Jurkat, Clone E6-1 (cell line): ENCODE data around the gene SNX10.
A peak's percentile ranks its signal among the peaks of the same experiment; 100 is the strongest.

ENCODE experiments used
- DNase-seq: peaks from one replicate; pipeline ENCODE4 v3.0.0-alpha.2; 2011; ENCODE audit warnings: low read depth, low spot score
- H3K4me3 ChIP-seq: 2 replicates; pipeline ENCODE4 v1.5.1; 2011; ENCODE audit warnings: mild to moderate bottlenecking, low read length, control low read depth, moderate library complexity

SNX10 gene

GRCh38 chr7:26329520-26330255 is 38.0 kb downstream of the SNX10 start:
- no peak for DNase-seq
- no peak overlapping the region for H3K4me3 ChIP-seq

GRCh38 chr7:26331113-26331512 is 39.5 kb downstream of the SNX10 start:
- no peak overlapping the region for H3K4me3 ChIP-seq
- no peak for DNase-seq

- no peak for DNase-seq
- no peak overlapping the region for H3K4me3 ChIP-seq
These were observed 40.1 kb downstream of the SNX10 start for GRCh38 chr7:26331789-26332188.

- peak; percentile 19 for DNase-seq
- H3K4me3 ChIP-seq, result no peak overlapping the region
These were observed 41.0 kb downstream of the SNX10 start for GRCh38 chr7:26332698-26333097.

GRCh38 chr7:26334166-26334859 is 42.7 kb downstream of the SNX10 start:
- DNase-seq, result no peak
- H3K4me3 ChIP-seq, result no peak overlapping the region

GRCh38 chr7:26337232-26337865 is 45.7 kb downstream of the SNX10 start:
- no peak for DNase-seq
- no peak overlapping the region for H3K4me3 ChIP-seq

GRCh38 chr7:26340476-26341018 is 48.9 kb downstream of the SNX10 start:
- DNase-seq, result peak; percentile 25
- H3K4me3 ChIP-seq, result no peak overlapping the region

GRCh38 chr7:26343320-26343832 is 51.7 kb downstream of the SNX10 start:
- DNase-seq, result no peak
- no peak overlapping the region for H3K4me3 ChIP-seq

GRCh38 chr7:26343837-26344236 is 52.2 kb downstream of the SNX10 start:
- no peak overlapping the region for H3K4me3 ChIP-seq
- DNase-seq, result no peak

GRCh38 chr7:26345202-26345601 is 53.5 kb downstream of the SNX10 start:
- DNase-seq, result no peak

GRCh38 chr7:26345837-26346236 is 54.2 kb downstream of the SNX10 start:
- no peak overlapping the region for H3K4me3 ChIP-seq
- DNase-seq, result no peak

More at GRCh38 chr7:26345202-26345601, 53.5 kb downstream of the SNX10 start:
- no peak overlapping the region for H3K4me3 ChIP-seq

- DNase-seq, result no peak
- no peak overlapping the region for H3K4me3 ChIP-seq
These were observed 55.0 kb downstream of the SNX10 start for GRCh38 chr7:26346611-26347203.

GRCh38 chr7:26348234-26348851 is 56.7 kb downstream of the SNX10 start:
- H3K4me3 ChIP-seq, result no peak overlapping the region
- DNase-seq, result no peak

GRCh38 chr7:26349005-26349915 is 57.6 kb downstream of the SNX10 start:
- no peak for DNase-seq
- no peak overlapping the region for H3K4me3 ChIP-seq

GRCh38 chr7:26351171-26351570 is 59.5 kb downstream of the SNX10 start:
- DNase-seq, result no peak
- H3K4me3 ChIP-seq, result no peak overlapping the region

GRCh38 chr7:26356229-26356628 is 64.6 kb downstream of the SNX10 start:
- DNase-seq, result no peak
- H3K4me3 ChIP-seq, result no peak overlapping the region

- DNase-seq, result no peak
These were observed 65.5 kb downstream of the SNX10 start for GRCh38 chr7:26356929-26357798.

More at GRCh38 chr7:26356929-26357798, 65.5 kb downstream of the SNX10 start:
- no peak overlapping the region for H3K4me3 ChIP-seq
